ENCODE results near the gene FA2H. TPM values are rescaled to one million over a fixed set of nuclear protein-coding genes. Genes with fewer than 3 reads are reported as not detected.

Gene FA2H
- total RNA-seq, 1 donor from 2014 or later: 3.3 TPM

DNA sequence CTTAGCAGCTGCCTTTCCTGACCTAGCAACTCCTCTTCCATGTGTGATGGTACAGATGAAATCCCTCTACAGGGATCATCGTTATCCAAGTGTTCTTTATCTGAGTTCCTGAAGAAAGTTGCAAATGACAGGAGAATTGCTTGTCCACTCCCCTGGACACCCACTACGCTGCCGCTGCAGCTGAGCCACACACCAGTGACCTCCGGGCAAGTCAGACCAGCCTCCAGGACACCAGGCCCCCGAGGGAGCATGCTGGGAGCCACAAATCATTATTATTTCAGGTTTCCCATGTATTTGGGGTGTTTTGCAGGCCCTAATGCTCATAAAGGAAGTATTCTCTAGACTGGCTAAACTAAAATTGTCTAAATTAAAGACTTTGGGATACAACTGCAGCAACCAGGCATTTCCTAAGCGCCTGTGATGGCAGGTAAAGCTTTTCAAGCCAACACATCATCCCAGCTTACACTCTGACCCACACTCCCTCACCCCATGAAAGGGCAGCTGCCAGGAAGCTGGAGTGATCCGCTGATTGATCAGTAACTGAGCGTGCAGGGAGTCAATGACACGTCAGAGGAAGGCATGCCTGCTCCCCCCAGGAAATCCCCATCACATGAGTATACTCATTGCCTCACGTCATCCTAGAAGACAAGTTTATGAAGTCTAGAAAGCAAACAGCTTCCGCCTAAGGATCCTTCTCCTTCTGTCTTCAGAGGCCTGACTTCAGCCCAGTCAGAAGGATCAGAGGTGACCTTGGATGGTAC lies 14.4 kb downstream of the FA2H start:
- Mint-ChIP-seq H3K9me3 (ENCODE audit: low read depth) (no peaks in the 10 kb centered on the region), H3K4me3 (ENCODE audit: low read depth) (no peak overlapping the region), H3K27ac (no peak overlapping the region), H3K4me1 (ENCODE audit: low read depth) (no peaks in the 10 kb centered on the region), H3K36me3 (ENCODE audit: insufficient read depth) (no peaks in the 10 kb centered on the region), H3K27me3 (no peaks in the 10 kb centered on the region)
- DNase-seq (ENCODE audit: low spot score, unreplicated experiment): no peak
- TF ChIP-seq, protein P1, sequence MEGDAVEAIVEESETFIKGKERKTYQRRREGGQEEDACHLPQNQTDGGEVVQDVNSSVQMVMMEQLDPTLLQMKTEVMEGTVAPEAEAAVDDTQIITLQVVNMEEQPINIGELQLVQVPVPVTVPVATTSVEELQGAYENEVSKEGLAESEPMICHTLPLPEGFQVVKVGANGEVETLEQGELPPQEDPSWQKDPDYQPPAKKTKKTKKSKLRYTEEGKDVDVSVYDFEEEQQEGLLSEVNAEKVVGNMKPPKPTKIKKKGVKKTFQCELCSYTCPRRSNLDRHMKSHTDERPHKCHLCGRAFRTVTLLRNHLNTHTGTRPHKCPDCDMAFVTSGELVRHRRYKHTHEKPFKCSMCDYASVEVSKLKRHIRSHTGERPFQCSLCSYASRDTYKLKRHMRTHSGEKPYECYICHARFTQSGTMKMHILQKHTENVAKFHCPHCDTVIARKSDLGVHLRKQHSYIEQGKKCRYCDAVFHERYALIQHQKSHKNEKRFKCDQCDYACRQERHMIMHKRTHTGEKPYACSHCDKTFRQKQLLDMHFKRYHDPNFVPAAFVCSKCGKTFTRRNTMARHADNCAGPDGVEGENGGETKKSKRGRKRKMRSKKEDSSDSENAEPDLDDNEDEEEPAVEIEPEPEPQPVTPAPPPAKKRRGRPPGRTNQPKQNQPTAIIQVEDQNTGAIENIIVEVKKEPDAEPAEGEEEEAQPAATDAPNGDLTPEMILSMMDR (IDR thresholded peaks at IDR 0.05; ENCODE audit: unreplicated experiment): no peak

- H3K4me1 Mint-ChIP-seq (ENCODE audit: low read depth): no peaks in the 10 kb centered on the region
- H3K27ac Mint-ChIP-seq: no peak overlapping the region
- H3K9me3 Mint-ChIP-seq (ENCODE audit: low read depth): no peaks in the 10 kb centered on the region
- DNase-seq (ENCODE audit: low spot score, unreplicated experiment): no peak
- H3K4me3 Mint-ChIP-seq (ENCODE audit: low read depth): no peak overlapping the region
- H3K27me3 Mint-ChIP-seq: no peaks in the 10 kb centered on the region
- TF ChIP-seq, protein P1 (IDR thresholded peaks at IDR 0.05; ENCODE audit: unreplicated experiment): no peak
- H3K36me3 Mint-ChIP-seq (ENCODE audit: insufficient read depth): no peaks in the 10 kb centered on the region
Measured at GRCh38 chr16:74759564-74759963, 15.1 kb downstream of the FA2H start.

DNA sequence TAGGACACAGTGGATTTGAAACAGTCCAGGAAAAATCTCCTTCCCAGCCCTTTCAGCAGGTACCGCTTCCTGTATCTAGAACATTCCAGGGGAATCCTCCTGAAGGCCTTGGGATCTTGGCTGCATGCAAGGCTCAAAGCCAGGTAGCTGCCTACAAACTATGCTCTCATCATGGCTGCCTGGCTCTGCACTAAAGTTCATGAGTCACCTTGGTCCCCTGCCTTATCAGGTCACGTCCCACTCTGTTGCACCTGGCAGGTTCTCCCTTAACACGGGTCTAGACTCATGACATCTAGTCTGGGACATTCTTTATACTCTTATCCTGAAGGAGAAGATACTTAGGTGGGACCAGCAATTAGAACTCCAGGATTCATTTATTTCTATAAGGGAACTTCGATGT lies 15.8 kb downstream of the FA2H start:
- H3K36me3 Mint-ChIP-seq (ENCODE audit: insufficient read depth): no peaks in the 10 kb centered on the region

GRCh38 chr16:74757349-74757748 lies 17.3 kb downstream of the FA2H start:
- no peak for DNase-seq (ENCODE audit: low spot score, unreplicated experiment)
- H3K4me3 Mint-ChIP-seq (ENCODE audit: low read depth): no peak overlapping the region
- TF ChIP-seq, protein P1 (IDR thresholded peaks at IDR 0.05; ENCODE audit: unreplicated experiment): no peak
- H3K27ac Mint-ChIP-seq: no peak overlapping the region
- H3K4me1 Mint-ChIP-seq (ENCODE audit: low read depth): no peaks in the 10 kb centered on the region
- H3K9me3 Mint-ChIP-seq (ENCODE audit: low read depth): no peaks in the 10 kb centered on the region
- no peaks in the 10 kb centered on the region for H3K36me3 Mint-ChIP-seq (ENCODE audit: insufficient read depth)
- peaks cover 3% of the 10 kb centered on the region for H3K27me3 Mint-ChIP-seq

More for the DNA sequence above, 15.8 kb downstream of the FA2H start:
- H3K27me3 Mint-ChIP-seq: peaks cover 1% of the 10 kb centered on the region
- no peaks in the 10 kb centered on the region for H3K4me1 Mint-ChIP-seq (ENCODE audit: low read depth)
- H3K27ac Mint-ChIP-seq: no peak overlapping the region
- no peaks in the 10 kb centered on the region for H3K9me3 Mint-ChIP-seq (ENCODE audit: low read depth)
- TF ChIP-seq, protein P1 (IDR thresholded peaks at IDR 0.05; ENCODE audit: unreplicated experiment): no peak
- no peak for DNase-seq (ENCODE audit: low spot score, unreplicated experiment)
- no peak overlapping the region for H3K4me3 Mint-ChIP-seq (ENCODE audit: low read depth)

DNA sequence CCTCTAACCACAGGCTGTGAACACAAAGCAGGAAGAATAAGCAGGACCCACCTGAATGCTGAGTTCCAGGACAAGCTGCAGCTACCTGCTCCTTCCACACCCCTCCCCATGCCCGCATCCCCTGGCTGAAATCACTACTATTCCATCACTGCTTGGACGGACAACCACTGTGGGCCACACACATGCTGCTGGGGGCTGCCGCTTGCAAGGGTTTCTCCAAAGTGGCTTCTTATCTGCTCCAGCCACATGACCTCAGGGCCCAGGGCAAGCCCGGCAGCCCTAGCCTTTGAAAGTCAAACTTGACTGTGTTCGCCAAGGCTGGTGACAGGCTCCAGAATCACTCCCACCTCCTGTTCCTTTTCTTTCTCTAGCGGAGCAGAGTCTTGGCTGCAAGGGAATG lies 18.4 kb downstream of the FA2H start:
- no peak for DNase-seq (ENCODE audit: low spot score, unreplicated experiment)
- no peaks in the 10 kb centered on the region for H3K4me1 Mint-ChIP-seq (ENCODE audit: low read depth)

More for the DNA sequence above, 18.4 kb downstream of the FA2H start:
- H3K27ac Mint-ChIP-seq: no peak overlapping the region
- TF ChIP-seq, protein P1 (IDR thresholded peaks at IDR 0.05; ENCODE audit: unreplicated experiment): no peak
- H3K4me3 Mint-ChIP-seq (ENCODE audit: low read depth): no peak overlapping the region
- no peaks in the 10 kb centered on the region for H3K36me3 Mint-ChIP-seq (ENCODE audit: insufficient read depth)
- H3K27me3 Mint-ChIP-seq: peaks cover 7% of the 10 kb centered on the region
- no peaks in the 10 kb centered on the region for H3K9me3 Mint-ChIP-seq (ENCODE audit: low read depth)
